IPS-NIHi7 (cell line): ENCODE data around the gene TAGLN3.

Experiments
- DNase-seq: peaks from one replicate; pipeline ENCODE4 v3.0.0; 2012; ENCODE audit warnings: mixed read lengths; ENCODE audit errors: extremely low spot score

TAGLN3 gene

GRCh38 chr3:111978583-111979433, 19.9 kb upstream of the TAGLN3 start, which contains the start of gene ABHD10:
TSS of gene ABHD10 (plus strand) at chr3:111979026. CDS start at chr3:111979062, 36 bp downstream.
- DNase-seq: peak; percentile 93

GRCh38 chr3:111979434-111980038, 19.2 kb upstream of the TAGLN3 start:
- no peak for DNase-seq

- no peak for DNase-seq
These were observed 17.8 kb upstream of the TAGLN3 start for GRCh38 chr3:111980716-111981456.

GRCh38 chr3:111981457-111981763, 17.3 kb upstream of the TAGLN3 start:
- no peak for DNase-seq

GRCh38 chr3:111984636-111985298, 14.0 kb upstream of the TAGLN3 start:
- DNase-seq: no peak

- no peak for DNase-seq
These were observed 11.9 kb upstream of the TAGLN3 start for GRCh38 chr3:111986800-111987199.

- no peak for DNase-seq
These were observed 9.6 kb upstream of the TAGLN3 start for GRCh38 chr3:111989061-111989678.

- DNase-seq: no peak
These were observed 5.7 kb upstream of the TAGLN3 start for GRCh38 chr3:111993038-111993437.

- no peak for DNase-seq
These were observed 982 bp downstream of the TAGLN3 start for GRCh38 chr3:111999484-112000324.

GRCh38 chr3:112000367-112000771, 1.6 kb downstream of the TAGLN3 start:
- no peak for DNase-seq

- no peak for DNase-seq
These were observed 2.2 kb downstream of the TAGLN3 start for GRCh38 chr3:112000966-112001365.

- no peak for DNase-seq
These were observed 2.8 kb downstream of the TAGLN3 start for GRCh38 chr3:112001526-112001925.

- no peak for DNase-seq
These were observed 3.6 kb downstream of the TAGLN3 start for GRCh38 chr3:112002096-112002971.

GRCh38 chr3:112003321-112004080, 4.8 kb downstream of the TAGLN3 start:
- DNase-seq: no peak

- no peak for DNase-seq
These were observed 5.5 kb downstream of the TAGLN3 start for GRCh38 chr3:112004187-112004586.

GRCh38 chr3:112004669-112005068, 5.9 kb downstream of the TAGLN3 start:
- DNase-seq: no peak

GRCh38 chr3:112005091-112005672, 6.5 kb downstream of the TAGLN3 start:
- no peak for DNase-seq

GRCh38 chr3:112007633-112008032, 8.9 kb downstream of the TAGLN3 start:
- DNase-seq: no peak

GRCh38 chr3:112009670-112010069, 10.9 kb downstream of the TAGLN3 start:
- DNase-seq: no peak
